HG03439 (cell line): ENCODE measurements around the gene NOD1.

Experiments
- ATAC-seq: cut with Tn5 transposase; IDR thresholded peaks from one replicate; pipeline ENCODE4 v1.9.1; 2021; ENCODE audit warnings: mild to moderate bottlenecking, moderate library complexity; ENCODE audit not compliant: unreplicated experiment

Gene NOD1

DNA sequence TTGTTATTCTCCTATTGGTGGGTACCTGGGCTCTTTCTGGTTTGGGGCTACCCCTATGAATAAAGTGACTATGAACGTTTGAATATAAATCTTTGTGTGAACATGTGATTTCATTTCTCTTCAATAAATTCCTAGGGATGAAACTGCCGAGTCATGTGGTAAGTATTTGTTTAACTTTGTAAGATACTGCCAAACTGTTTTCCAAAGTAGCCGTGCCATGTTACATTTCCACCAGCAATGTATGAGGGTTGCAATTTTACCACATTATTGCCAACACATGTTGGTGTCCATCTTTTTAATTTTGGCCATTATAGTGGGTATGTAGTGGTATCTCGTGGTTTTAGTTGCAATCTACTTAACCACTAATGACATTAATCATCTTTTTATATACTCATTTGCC is 99.5 kb downstream of the NOD1 start:
- ATAC-seq: no peak

DNA sequence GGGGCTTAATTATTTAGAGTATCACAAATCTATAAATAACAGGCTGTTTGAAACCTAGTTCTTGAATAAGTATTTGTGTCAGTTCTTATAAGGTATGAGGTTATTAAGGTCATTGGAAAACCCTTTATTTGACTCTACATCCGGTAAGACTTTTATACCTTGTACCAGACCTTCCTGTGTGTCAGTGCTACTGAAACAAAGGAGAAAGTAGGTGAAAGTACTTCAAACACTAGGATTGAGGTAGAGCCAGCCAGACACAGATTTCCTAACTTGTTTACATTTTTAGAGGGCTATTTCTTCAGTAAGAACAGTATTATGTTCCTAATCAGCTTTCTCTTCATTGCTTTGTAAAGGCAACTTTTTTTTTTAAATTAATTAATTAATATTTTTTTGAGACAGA is 100.3 kb downstream of the NOD1 start:
- no peak for ATAC-seq
